Measurements from ENCODE around the gene ELFN2. TPM values are rescaled to one million over a fixed set of nuclear protein-coding genes. Genes with fewer than 3 reads are reported as not detected.

ELFN2 gene
- total and polyA plus RNA-seq, 8 donors = 0.03 to 0.89 (median 0.18) TPM; not detected in 5

DNA sequence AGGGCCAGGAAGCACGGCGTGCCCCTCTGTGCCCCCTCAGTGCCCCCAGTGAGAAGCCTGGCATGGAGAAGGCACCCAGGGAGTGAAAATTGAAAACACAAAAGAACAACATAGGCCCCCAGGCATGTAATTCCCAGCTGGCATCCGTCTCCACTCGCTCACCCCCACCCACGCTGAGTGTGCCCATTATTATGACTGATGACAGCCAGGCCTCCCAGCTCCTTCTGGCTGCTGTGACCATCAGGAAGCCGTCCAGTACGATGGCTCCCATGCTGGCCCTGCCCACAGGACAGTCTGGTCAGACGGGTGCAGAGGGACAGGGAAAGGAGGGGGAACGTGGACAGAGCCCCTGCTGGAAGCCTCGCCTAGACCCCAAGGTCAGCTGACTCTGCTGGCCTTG lies 30.1 kb downstream of the ELFN2 start:
- H3K27me3 ChIP-seq = peaks cover 0 to 72% (median 0%) of the 10 kb centered on the region in 3 donors
- no peak overlapping the region for H3K4me3 ChIP-seq
- intact Hi-C loops (cut with DNase I; ENCODE audit: low total_unique reads) = no loop called here
- no peak overlapping the region for H3K27ac ChIP-seq
- H3K9me3 ChIP-seq = no peaks in the 10 kb centered on the region
- no peak for DNase-seq
- no peaks in the 10 kb centered on the region for H3K36me3 ChIP-seq
- 38 to 71% (median 60%) methylated on average over 8 to 10 of the region's 10 CpGs for WGBS, 5 donors
- H3K4me1 ChIP-seq = no peaks in the 10 kb centered on the region
- TF ChIP-seq, protein P1, sequence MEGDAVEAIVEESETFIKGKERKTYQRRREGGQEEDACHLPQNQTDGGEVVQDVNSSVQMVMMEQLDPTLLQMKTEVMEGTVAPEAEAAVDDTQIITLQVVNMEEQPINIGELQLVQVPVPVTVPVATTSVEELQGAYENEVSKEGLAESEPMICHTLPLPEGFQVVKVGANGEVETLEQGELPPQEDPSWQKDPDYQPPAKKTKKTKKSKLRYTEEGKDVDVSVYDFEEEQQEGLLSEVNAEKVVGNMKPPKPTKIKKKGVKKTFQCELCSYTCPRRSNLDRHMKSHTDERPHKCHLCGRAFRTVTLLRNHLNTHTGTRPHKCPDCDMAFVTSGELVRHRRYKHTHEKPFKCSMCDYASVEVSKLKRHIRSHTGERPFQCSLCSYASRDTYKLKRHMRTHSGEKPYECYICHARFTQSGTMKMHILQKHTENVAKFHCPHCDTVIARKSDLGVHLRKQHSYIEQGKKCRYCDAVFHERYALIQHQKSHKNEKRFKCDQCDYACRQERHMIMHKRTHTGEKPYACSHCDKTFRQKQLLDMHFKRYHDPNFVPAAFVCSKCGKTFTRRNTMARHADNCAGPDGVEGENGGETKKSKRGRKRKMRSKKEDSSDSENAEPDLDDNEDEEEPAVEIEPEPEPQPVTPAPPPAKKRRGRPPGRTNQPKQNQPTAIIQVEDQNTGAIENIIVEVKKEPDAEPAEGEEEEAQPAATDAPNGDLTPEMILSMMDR (IDR thresholded peaks at IDR 0.05) = no peak
- TF ChIP-seq POLR2AphosphoS5 (IDR thresholded peaks at IDR 0.05) (no peak), EP300 (IDR thresholded peaks at IDR 0.05) (no peak)

DNA sequence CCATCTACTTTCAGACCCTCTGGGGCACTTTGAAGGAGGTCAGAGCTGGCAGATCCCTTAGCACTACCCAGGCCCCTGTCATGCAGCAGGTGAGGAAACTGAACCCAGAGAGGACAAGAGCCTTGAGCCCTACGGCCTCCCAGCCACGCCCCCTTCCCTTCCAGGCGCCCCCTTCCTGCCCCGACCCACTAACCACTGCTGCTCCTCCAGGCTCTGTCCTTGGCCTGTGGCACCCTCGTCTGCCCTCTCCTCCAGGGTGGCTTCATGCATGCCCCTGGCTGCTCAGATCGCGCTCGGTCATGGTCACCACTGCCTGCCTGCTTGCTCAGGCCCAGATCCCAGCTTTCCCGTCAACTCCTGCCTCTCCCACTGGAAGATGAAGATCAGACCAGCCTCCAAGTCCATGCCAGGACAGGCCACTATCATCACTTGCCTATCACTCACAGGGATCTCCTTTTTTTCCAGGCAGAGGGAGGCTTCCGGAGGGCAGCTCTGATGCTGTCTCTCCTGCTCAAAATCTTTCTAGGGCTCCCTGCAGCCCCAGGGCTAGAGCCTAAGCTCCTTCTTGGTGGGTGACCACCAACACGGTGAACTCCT lies 30.7 kb downstream of the ELFN2 start:
- Histone ChIP-seq H3K27ac (no peak overlapping the region), H3K27me3 (peaks cover 0 to 67% (median 0%) of the 10 kb centered on the region in 3 donors), H3K4me3 (no peak overlapping the region), H3K36me3 (no peaks in the 10 kb centered on the region), H3K9me3 (no peaks in the 10 kb centered on the region), H3K4me1 (no peaks in the 10 kb centered on the region)
- WGBS, 5 donors = 69 to 86% (median 73%) methylated on average over 11 of the region's 11 CpGs
- intact Hi-C loops (cut with DNase I; ENCODE audit: low total_unique reads) = no loop called here
- DNase-seq = no peak
- TF ChIP-seq EP300 (IDR thresholded peaks at IDR 0.05) (no peak), POLR2AphosphoS5 (IDR thresholded peaks at IDR 0.05) (no peak), POLR2A (IDR thresholded peaks at IDR 0.05) (no peak)
- TF ChIP-seq, protein P1 (IDR thresholded peaks at IDR 0.05) = no peak

DNA sequence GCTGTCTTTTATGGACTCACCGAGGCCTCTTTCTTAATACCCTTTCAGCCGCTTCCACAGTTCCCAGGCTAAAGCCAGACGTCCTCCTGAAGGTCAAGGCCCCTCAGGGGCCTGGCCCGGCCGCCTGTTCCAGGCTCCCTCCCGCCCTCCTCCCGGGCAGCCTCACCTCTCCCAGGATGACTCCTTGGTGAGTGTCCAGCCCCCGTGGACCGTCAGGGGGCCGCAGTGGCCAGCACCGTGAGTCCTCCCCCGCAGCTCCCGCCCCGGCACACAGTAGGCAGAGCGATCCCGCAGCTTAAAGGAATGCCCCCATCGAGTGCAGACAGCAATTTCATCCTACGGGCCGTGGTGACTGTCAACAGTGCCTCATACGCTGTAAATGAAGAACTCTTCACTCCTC lies 32.9 kb downstream of the ELFN2 start:
- TF ChIP-seq, protein P1 (IDR thresholded peaks at IDR 0.05) = no peak
- TF ChIP-seq EP300 (IDR thresholded peaks at IDR 0.05) (no peak), POLR2A (IDR thresholded peaks at IDR 0.05) (no peak), POLR2AphosphoS5 (IDR thresholded peaks at IDR 0.05) (no peak)
- H3K36me3 ChIP-seq = no peaks in the 10 kb centered on the region
- WGBS, 5 donors = 62 to 75% (median 70%) methylated on average over 10 to 20 of the region's 20 CpGs

DNA sequence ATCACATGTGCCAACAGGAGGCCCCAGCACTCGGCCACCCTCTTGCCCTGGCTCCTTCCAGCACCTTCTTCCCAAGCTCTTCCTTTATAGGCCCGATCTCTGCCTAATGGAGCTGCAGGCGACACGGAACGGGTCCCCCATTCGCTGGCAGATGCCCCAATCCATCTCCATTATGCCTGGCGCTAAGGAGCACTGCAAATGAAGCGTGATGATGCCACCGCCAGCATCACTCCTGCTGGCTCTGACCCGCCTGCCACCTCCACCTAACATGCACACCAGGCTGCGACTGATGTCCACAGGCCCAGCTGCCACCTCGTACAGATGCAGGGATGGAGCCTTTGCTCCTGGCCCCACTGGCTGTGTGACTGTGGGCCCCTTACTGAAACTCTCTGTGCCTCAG lies 33.5 kb downstream of the ELFN2 start:
- intact Hi-C loops (cut with DNase I; ENCODE audit: low total_unique reads) = no loop called here
- H3K27me3 ChIP-seq = peaks cover 0 to 54% (median 6%) of the 10 kb centered on the region in 3 donors
- WGBS, 5 donors = 89 to 95% (median 91%) methylated on average over 12 of the region's 12 CpGs
- no peak overlapping the region for H3K4me3 ChIP-seq
- TF ChIP-seq, protein P1 (IDR thresholded peaks at IDR 0.05) = no peak
- no peak for TF ChIP-seq EP300 (IDR thresholded peaks at IDR 0.05)
- no peaks in the 10 kb centered on the region for H3K9me3 ChIP-seq
- H3K27ac ChIP-seq = no peak overlapping the region
- no peak for DNase-seq
- H3K36me3 ChIP-seq = no peaks in the 10 kb centered on the region
- no peaks in the 10 kb centered on the region for H3K4me1 ChIP-seq

More for the DNA sequence above, 32.9 kb downstream of the ELFN2 start:
- no peak overlapping the region for H3K27ac ChIP-seq
- intact Hi-C loops (cut with DNase I; ENCODE audit: low total_unique reads) = no loop called here
- H3K27me3 ChIP-seq = peaks cover 0 to 54% (median 3%) of the 10 kb centered on the region in 3 donors
- no peak for DNase-seq
- H3K4me3 ChIP-seq = no peak overlapping the region
- H3K9me3 ChIP-seq = no peaks in the 10 kb centered on the region
- no peaks in the 10 kb centered on the region for H3K4me1 ChIP-seq

Data from stomach (tissue), 9 donors.